HepG2 (cell line): ENCODE data around the gene CORO7. TPM values are rescaled to one million over a fixed set of nuclear protein-coding genes. Genes with fewer than 3 reads are reported as not detected.

Source experiments
- ATAC-seq: fragments of 200-7000 bp; cut with Tn5 transposase; 3 replicates; pipeline ENCODE4 v1.9.1; 2020; ENCODE audit warnings: mild to moderate bottlenecking, moderate library complexity
- BruUV-seq: library from RNA; stranded (reverse); fragments of 400-500 nt; replicated peaks from 2 replicates; lab custom pipeline; 2021; lab: Mats Ljungman, UMichigan
- CTCF ChIA-PET: fragments of 300-600 bp; formaldehyde crosslinking; extraction: SDS; loops from one replicate; lab custom pipeline; 2021; ENCODE audit warnings: low total read pairs, inconsistent platforms, low intra/inter-chr PET ratio; lab: Yijun Ruan, JAX
- POLR2A ChIA-PET: fragments of 350-600 bp; sonication (Branson Sonifier 250); formaldehyde crosslinking; loops from one replicate; lab custom pipeline; 2020; ENCODE audit warnings: antibody characterized with exemption, inconsistent platforms; lab: Yijun Ruan, JAX
- DNase-seq: peaks from one replicate; pipeline ENCODE4 v3.0.0-alpha.2; 2015; ENCODE audit warnings: low spot score
- FAIRE-seq: peaks from 3 replicates; lab custom pipeline; 2011; peaks lifted over from hg19 to GRCh38; lab: Jason Lieb, UNC
- H2AFZ ChIP-seq: one replicate; pipeline ENCODE4 v1.6.1; 2011; ENCODE audit warnings: low read length, inconsistent platforms
- H3K27ac ChIP-seq: fragments of 300-600 bp; 3 replicates; pipeline ENCODE4 v1.8.0; 2011; ENCODE audit warnings: mixed run types, mild to moderate bottlenecking, mixed read lengths, low read length, inconsistent platforms; ENCODE audit not compliant: insufficient read depth; ENCODE audit errors: extremely low read length
- H3K27me3 ChIP-seq, 2 experiments: fragments of 200-600 bp in 1 of 2; 2 replicates in 1 of 2; 3 replicates in 1 of 2; pipeline versions ENCODE4 v1.6.0 to v1.8.0; 2011; ENCODE audit warnings: low read length in 2 of 2, mild to moderate bottlenecking in 2 of 2, moderate library complexity in 2 of 2, inconsistent platforms in 1 of 2; ENCODE audit not compliant: insufficient read depth in 2 of 2, control insufficient read depth in 1 of 2
- H3K36me3 ChIP-seq, 2 experiments: fragments of 200-600 bp in 1 of 2; replicated peaks in 1 of 2; 2 replicates in 1 of 2; 3 replicates in 1 of 2; pipeline versions ENCODE4 v1.5.1 to v1.8.0; 2011; ENCODE audit warnings: low read length in 2 of 2, inconsistent platforms in 1 of 2; ENCODE audit not compliant: insufficient read depth in 2 of 2, control insufficient read depth in 1 of 2
- H3K4me1 ChIP-seq: 2 replicates; pipeline ENCODE4 v1.5.1; 2012; ENCODE audit warnings: low read length, inconsistent platforms; ENCODE audit not compliant: insufficient read depth
- H3K4me2 ChIP-seq: 2 replicates; pipeline ENCODE4 v1.6.0; 2011; ENCODE audit warnings: low read depth, low read length, inconsistent platforms
- H3K4me3 ChIP-seq, 3 experiments: fragments of 200-600 bp in 1 of 3; sonication (generic), shearing (Covaris generic) in 1 of 3; replicated peaks in 1 of 3; 2 replicates each; pipeline ENCODE4 v1.5.1; 2011 to 2016; ENCODE audit warnings: low read length in 3 of 3, inconsistent platforms in 2 of 3, low read depth in 2 of 3, mild to moderate bottlenecking in 2 of 3, control low read depth in 1 of 3, mixed read lengths in 1 of 3; ENCODE audit not compliant: insufficient read depth in 1 of 3
- H3K79me2 ChIP-seq: one replicate; pipeline ENCODE4 v1.6.1; 2011; ENCODE audit warnings: low read length, inconsistent platforms; ENCODE audit not compliant: insufficient read depth
- H3K9ac ChIP-seq: 2 replicates; pipeline ENCODE4 v1.6.0; 2011; ENCODE audit warnings: mild to moderate bottlenecking, low read depth, low read length, inconsistent platforms; ENCODE audit not compliant: insufficient read depth
- H3K9me3 ChIP-seq: 2 replicates; pipeline ENCODE4 v1.5.1; 2012; ENCODE audit warnings: mild to moderate bottlenecking, low read length
- H4K20me1 ChIP-seq: 2 replicates; pipeline ENCODE4 v1.6.0; 2011; ENCODE audit warnings: inconsistent platforms, mild to moderate bottlenecking, low read length, moderate library complexity; ENCODE audit not compliant: insufficient read depth
- AHDC1 ChIP-seq: sonication (generic); formaldehyde crosslinking; IDR thresholded peaks from 2 replicates; pipeline ENCODE4 v1.5.1; 2020; ENCODE audit warnings: mild to moderate bottlenecking, missing genetic modification reagents, borderline replicate concordance
- AHR ChIP-seq: IDR thresholded peaks from 2 replicates; pipeline ENCODE4 v1.6.1; 2018; ENCODE audit warnings: missing genetic modification reagents, missing compliant biosample characterization
- FOXP1 ChIP-seq, 2 experiments: fragments of 450-650 bp in 1 of 2; IDR thresholded peaks; 2 replicates each; pipeline ENCODE4 v1.6.1; 2017 to 2018; ENCODE audit warnings: antibody characterized with exemption in 1 of 2
- GLI4 ChIP-seq: sonication (generic); formaldehyde crosslinking; IDR thresholded peaks from 2 replicates; pipeline ENCODE4 v1.5.1; 2020; ENCODE audit warnings: missing genetic modification reagents, mild to moderate bottlenecking, moderate library complexity, borderline replicate concordance
- HNRNPK ChIP-seq: fragments of 200-400 bp; formaldehyde crosslinking; IDR thresholded peaks from 2 replicates; pipeline ENCODE4 v1.6.1; 2018; ENCODE audit warnings: low read length, low read depth, moderate library complexity, mild to moderate bottlenecking; ENCODE audit not compliant: poor library complexity, severe bottlenecking
- MAX ChIP-seq: IDR thresholded peaks from 2 replicates; pipeline ENCODE4 v1.6.1; 2012; ENCODE audit warnings: inconsistent platforms
- MXI1 ChIP-seq: IDR thresholded peaks from 3 replicates; pipeline ENCODE4 v1.6.1; 2012; ENCODE audit warnings: low read depth, low read length, inconsistent platforms, borderline replicate concordance
- PBX2 ChIP-seq: IDR thresholded peaks from 2 replicates; pipeline ENCODE4 v1.6.1; 2016; ENCODE audit warnings: control low read depth
- WGBS: methylation state at CpG from one replicate; pipeline ENCODE4 v1.1.6; 2017; ENCODE audit warnings: low lambda C conversion rate; 5-methylcytosine and 5-hydroxymethylcytosine counted together
- in situ Hi-C: cut with HindIII; loops from 2 replicates; pipeline ENCODE4 v1.10.0; 2017; ENCODE audit warnings: low pct_unique_long_range_greater_than_20kb; ENCODE audit not compliant: extremely low pct_ligation_motif_present
- intact Hi-C: fragments of 100-400 bp; cut with micrococcal nuclease; formaldehyde crosslinking; loops from one replicate; pipeline ENCODE4 v1.10.0; 2022; ENCODE audit not compliant: unreplicated experiment
- polyA plus RNA-seq, 8 experiments: library from polyadenylated mRNA; depleted of rRNA in 3 of 8; stranded (reverse) in 7 of 8; unstranded in 1 of 8; fragments of >200 nt; fragmentation: Illumina TruSeq in 4 of 8; extraction: Trizol in 4 of 8; gene quantifications; 2 replicates each; pipeline versions ENCODE4 v1.2.1 to v1.2.3, GENCODE V29; 2011 to 2016; ENCODE audit warnings: low read depth in 4 of 8, missing spikeins in 1 of 8, mixed read lengths in 1 of 8; ENCODE audit not compliant: insufficient read depth in 1 of 8
- total RNA-seq, 5 experiments: library from RNA; depleted of rRNA; stranded (reverse); fragments of >200 nt; fragmentation: Illumina TruSeq; extraction: Trizol; gene quantifications; 2 replicates each; pipeline ENCODE4 v1.2.3, GENCODE V29; 2016; ENCODE audit warnings: low read depth in 1 of 5
- TF ChIP-seq, protein P1 (sequence below): sonication (generic); formaldehyde crosslinking; IDR thresholded peaks from 2 replicates; pipeline ENCODE4 v1.4.0; 2020; ENCODE audit warnings: low read depth, mild to moderate bottlenecking, missing genetic modification reagents
- TF ChIP-seq, protein P2 (sequence below): sonication (generic); formaldehyde crosslinking; IDR thresholded peaks from 2 replicates; pipeline ENCODE4 v1.5.1; 2020; ENCODE audit warnings: missing genetic modification reagents, mild to moderate bottlenecking, borderline replicate concordance

The CORO7 gene
- total and polyA plus RNA-seq, 2 of the 13 experiments (the other 11 are each of a cell fraction or from before 2014, with no cell fraction given): 9.9 to 14.3 TPM

GRCh38 chr16:4350787-4351659, 65.4 kb downstream of the CORO7 start, which contains the start of gene PAM16:
PAM16 (minus strand) TSS chr16:4351321; CDS start chr16:4351234, 87 bp downstream.
- no peaks in the 10 kb centered on the region for H3K9me3 ChIP-seq
- 2% methylated on average over 18 of the region's 81 CpGs for WGBS
- intact Hi-C loops (no loop called here), in situ Hi-C loops (loop anchor here (5.0 kb wide), 1 partner anchor 36 kb away; no protein-coding TSS in a partner anchor)
- no peaks in the 10 kb centered on the region; a peak in 2 of 5 replicates for H3K27me3 ChIP-seq
- CTCF ChIA-PET: no interaction called here
- TSS peak; percentile 67 for BruUV-seq
- H3K4me2 ChIP-seq: peak within 1 kb of the TSS; percentile 86
- peak; percentile 72 for FAIRE-seq
- no peaks in the 10 kb centered on the region for H3K36me3 ChIP-seq
- peak; percentile 89 for DNase-seq
- peak within 1 kb of the TSS; percentile 89 for H3K27ac ChIP-seq
- peak within 1 kb of the TSS; percentile 98 for H3K9ac ChIP-seq
- peaks cover 40% of the 10 kb centered on the region for H3K79me2 ChIP-seq
- peak; percentile 83 for ATAC-seq
- peaks cover 66% of the 10 kb centered on the region for H3K4me1 ChIP-seq
- peaks cover 12% of the 10 kb centered on the region for H4K20me1 ChIP-seq
- H2AFZ ChIP-seq: peak within 1 kb of the TSS; percentile 29
- peak within 1 kb of the TSS; percentile 92 to 100 (median 100) for H3K4me3 ChIP-seq
- POLR2A ChIA-PET: interaction anchor here (0.7 to 4.4 kb wide), 18 partner anchors 10 to 1291 kb away, joined by 3 to 36 read pairs (median 4); partner anchors contain the start of genes TFAP4 and VASN
- TF ChIP-seq PBX2 (CRISPR knock-in tag): no peak
- 0 out of 2 replicates have a peak, but pooled peaks have one; percentile 19 for TF ChIP-seq AHR (CRISPR knock-in tag)
- TF ChIP-seq MAX: peak; percentile 67
- TF ChIP-seq, protein P1, sequence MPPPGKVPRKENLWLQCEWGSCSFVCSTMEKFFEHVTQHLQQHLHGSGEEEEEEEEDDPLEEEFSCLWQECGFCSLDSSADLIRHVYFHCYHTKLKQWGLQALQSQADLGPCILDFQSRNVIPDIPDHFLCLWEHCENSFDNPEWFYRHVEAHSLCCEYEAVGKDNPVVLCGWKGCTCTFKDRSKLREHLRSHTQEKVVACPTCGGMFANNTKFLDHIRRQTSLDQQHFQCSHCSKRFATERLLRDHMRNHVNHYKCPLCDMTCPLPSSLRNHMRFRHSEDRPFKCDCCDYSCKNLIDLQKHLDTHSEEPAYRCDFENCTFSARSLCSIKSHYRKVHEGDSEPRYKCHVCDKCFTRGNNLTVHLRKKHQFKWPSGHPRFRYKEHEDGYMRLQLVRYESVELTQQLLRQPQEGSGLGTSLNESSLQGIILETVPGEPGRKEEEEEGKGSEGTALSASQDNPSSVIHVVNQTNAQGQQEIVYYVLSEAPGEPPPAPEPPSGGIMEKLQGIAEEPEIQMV (CRISPR knock-in tag): no peak
- no peak for TF ChIP-seq GLI4 (CRISPR knock-in tag)
- TF ChIP-seq AHDC1 (CRISPR knock-in tag): no peak
- TF ChIP-seq, protein P2, sequence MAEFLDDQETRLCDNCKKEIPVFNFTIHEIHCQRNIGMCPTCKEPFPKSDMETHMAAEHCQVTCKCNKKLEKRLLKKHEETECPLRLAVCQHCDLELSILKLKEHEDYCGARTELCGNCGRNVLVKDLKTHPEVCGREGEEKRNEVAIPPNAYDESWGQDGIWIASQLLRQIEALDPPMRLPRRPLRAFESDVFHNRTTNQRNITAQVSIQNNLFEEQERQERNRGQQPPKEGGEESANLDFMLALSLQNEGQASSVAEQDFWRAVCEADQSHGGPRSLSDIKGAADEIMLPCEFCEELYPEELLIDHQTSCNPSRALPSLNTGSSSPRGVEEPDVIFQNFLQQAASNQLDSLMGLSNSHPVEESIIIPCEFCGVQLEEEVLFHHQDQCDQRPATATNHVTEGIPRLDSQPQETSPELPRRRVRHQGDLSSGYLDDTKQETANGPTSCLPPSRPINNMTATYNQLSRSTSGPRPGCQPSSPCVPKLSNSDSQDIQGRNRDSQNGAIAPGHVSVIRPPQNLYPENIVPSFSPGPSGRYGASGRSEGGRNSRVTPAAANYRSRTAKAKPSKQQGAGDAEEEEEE: no peak
- no peak for TF ChIP-seq HNRNPK
- peak; percentile 94; the same call in 2 of the 3 replicates for TF ChIP-seq MXI1
- no peak for TF ChIP-seq FOXP1 (IDR thresholded peaks at IDR 0.05)
- TF ChIP-seq FOXP1 (CRISPR knock-in tag; IDR thresholded peaks at IDR 0.05): no peak
